Panc1 (cell line): Measurements from ENCODE around the gene SCRG1. TPM values are rescaled to one million over a fixed set of nuclear protein-coding genes. Genes with fewer than 3 reads are reported as not detected.

Experiments used
- ATAC-seq: fragments of 200-7000 bp; cut with Tn5 transposase; 2 replicates; pipeline ENCODE4 v1.9.1; 2020; ENCODE audit warnings: mild to moderate bottlenecking, moderate library complexity
- BruUV-seq: library from RNA; stranded (reverse); fragments of 400-500 nt; replicated peaks from 2 replicates; lab custom pipeline; 2021; lab: Mats Ljungman, UMichigan
- CTCF ChIA-PET: fragments of 300-600 bp; sonication (Branson Sonifier 250); formaldehyde crosslinking; loops from one replicate; lab custom pipeline; 2022; ENCODE audit warnings: antibody characterized with exemption; lab: Charles Lee
- POLR2A ChIA-PET: fragments of 300-600 bp; sonication (Branson Sonifier 250); formaldehyde crosslinking; loops from one replicate; lab custom pipeline; 2022; ENCODE audit warnings: antibody characterized with exemption; lab: Charles Lee
- DNase-seq: peaks from one replicate; pipeline ENCODE4 v3.0.0-alpha.2; 2010; ENCODE audit warnings: low read depth, low spot score
- H3K27ac ChIP-seq: 2 replicates; pipeline ENCODE4 v1.5.1; 2011; ENCODE audit warnings: mild to moderate bottlenecking, low read length, inconsistent platforms
- H3K27me3 ChIP-seq: fragments of 200-500 bp; sonication (Bioruptor generic); 2 replicates; pipeline ENCODE4 v1.6.0; 2014; ENCODE audit warnings: low read length, inconsistent platforms; ENCODE audit not compliant: control insufficient read depth, insufficient read depth
- H3K36me3 ChIP-seq: fragments of 200-500 bp; sonication (Bioruptor generic); 2 replicates; pipeline ENCODE4 v1.5.1; 2014; ENCODE audit warnings: inconsistent platforms, mild to moderate bottlenecking, low read length, moderate library complexity; ENCODE audit not compliant: control insufficient read depth, insufficient read depth
- H3K4me1 ChIP-seq: 2 replicates; pipeline ENCODE4 v1.5.1; 2011; ENCODE audit warnings: inconsistent platforms, mild to moderate bottlenecking, low read length, moderate library complexity; ENCODE audit not compliant: control insufficient read depth, insufficient read depth
- H3K4me3 ChIP-seq, 2 experiments: 2 replicates each; pipeline ENCODE4 v1.5.1; 2011 to 2012; ENCODE audit warnings: low read depth in 2 of 2, low read length in 2 of 2, mild to moderate bottlenecking in 2 of 2, inconsistent platforms in 1 of 2, moderate library complexity in 1 of 2
- H3K9me3 ChIP-seq: fragments of 200-500 bp; sonication (Bioruptor generic); 2 replicates; pipeline ENCODE4 v1.5.1; 2014; ENCODE audit warnings: low read depth, mild to moderate bottlenecking, inconsistent platforms, low read length, moderate library complexity; ENCODE audit not compliant: control insufficient read depth, insufficient read depth
- POLR2AphosphoS5 ChIP-seq: IDR thresholded peaks from 2 replicates; pipeline ENCODE4 v1.6.1; 2012; ENCODE audit warnings: mild to moderate bottlenecking, low read depth, low read length, moderate library complexity
- REST ChIP-seq, 2 experiments: IDR thresholded peaks; 2 replicates each; pipeline ENCODE4 v1.6.1; 2011 to 2012; ENCODE audit warnings: low read depth in 2 of 2, control low read depth in 1 of 2, low read length in 1 of 2, mild to moderate bottlenecking in 1 of 2, moderate library complexity in 1 of 2; ENCODE audit not compliant: insufficient read depth in 1 of 2
- SIN3A ChIP-seq: IDR thresholded peaks from 2 replicates; pipeline ENCODE4 v1.6.1; 2012; ENCODE audit warnings: low read depth, mild to moderate bottlenecking, low read length, moderate library complexity, borderline replicate concordance; ENCODE audit not compliant: insufficient read depth
- TCF7L2 ChIP-seq: IDR thresholded peaks from 2 replicates; pipeline ENCODE4 v1.6.1; 2011; ENCODE audit warnings: mild to moderate bottlenecking, low read depth, low read length, inconsistent platforms
- in situ Hi-C: cut with HindIII; loops from 2 replicates; pipeline ENCODE4 v1.10.0; 2016; ENCODE audit warnings: low sequenced_read_pairs, low pct_unique_long_range_greater_than_20kb
- intact Hi-C: fragments of 100-400 bp; cut with micrococcal nuclease; formaldehyde crosslinking; loops from one replicate; pipeline ENCODE4 v1.10.0; 2022; ENCODE audit not compliant: unreplicated experiment
- total RNA-seq: library from RNA; stranded (reverse); gene quantifications from one replicate; pipeline ENCODE4 v1.2.1, GENCODE V29; 2021; ENCODE audit not compliant: unreplicated experiment
- TF ChIP-seq, protein P1 (sequence below): fragments of 450-650 bp; IDR thresholded peaks from 2 replicates; pipeline ENCODE4 v1.5.1; 2017; ENCODE audit warnings: mild to moderate bottlenecking

The SCRG1 gene
- total RNA-seq, 1 experiment from 2014 or later, result not detected

- in situ Hi-C loops, result no loop called here
- ChIA-PET POLR2A (no interaction called here), CTCF (no interaction called here)
- H3K4me1 ChIP-seq, result no peaks in the 10 kb centered on the region
- intact Hi-C loops, result no loop called here
- no peaks in the 10 kb centered on the region for H3K27me3 ChIP-seq
- BruUV-seq, result no TSS peak
- H3K27ac ChIP-seq, result no peak overlapping the region
- H3K36me3 ChIP-seq, result no peaks in the 10 kb centered on the region
- DNase-seq (no peak), ATAC-seq (no peak)
- no peak overlapping the region for H3K4me3 ChIP-seq
- H3K9me3 ChIP-seq, result no peaks in the 10 kb centered on the region
- TF ChIP-seq REST (IDR thresholded peaks at IDR 0.05; ENCODE audit: insufficient read depth in 1 of 2, low read depth in 2 of 2, low read length in 1 of 2) (no peak), TCF7L2 (no peak)
Observed at GRCh38 chr4:173404296-173404865, 5.5 kb upstream of the SCRG1 start.

GRCh38 chr4:173403051-173403450 lies 4.1 kb upstream of the SCRG1 start:
- no TSS peak for BruUV-seq
- Histone ChIP-seq H3K36me3 (no peaks in the 10 kb centered on the region), H3K4me1 (no peaks in the 10 kb centered on the region), H3K4me3 (no peak overlapping the region), H3K27me3 (no peaks in the 10 kb centered on the region), H3K27ac (no peak overlapping the region), H3K9me3 (no peaks in the 10 kb centered on the region)
- DNase-seq, result no peak
- no peak for ATAC-seq
- POLR2A ChIA-PET, result no interaction called here
- CTCF ChIA-PET, result no interaction called here
- in situ Hi-C loops (no loop called here), intact Hi-C loops (no loop called here)
- no peak for TF ChIP-seq SIN3A

DNA sequence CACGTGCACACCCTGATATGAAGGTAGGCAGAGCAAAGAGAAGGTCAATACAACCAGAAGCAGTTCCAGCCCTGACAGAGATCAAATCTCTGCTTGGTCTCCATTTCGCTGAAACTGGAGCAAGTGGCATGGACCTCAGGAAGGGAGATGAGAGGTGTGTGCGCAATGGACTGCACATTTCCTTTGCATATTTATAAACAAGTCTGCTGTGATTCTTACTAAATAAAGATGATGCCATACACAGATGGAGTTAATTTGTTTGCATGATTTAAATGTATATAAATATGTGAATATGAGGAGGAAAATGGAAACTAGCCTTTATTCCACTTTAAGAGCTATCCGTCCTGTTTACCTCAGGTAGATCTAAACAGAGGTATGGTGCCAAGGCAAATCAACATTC lies 2.1 kb upstream of the SCRG1 start:
- ATAC-seq (no peak), DNase-seq (no peak)
- no peaks in the 10 kb centered on the region for H3K4me1 ChIP-seq
- no peaks in the 10 kb centered on the region for H3K9me3 ChIP-seq
- no TSS peak for BruUV-seq
- ChIA-PET CTCF (no interaction called here), POLR2A (no interaction called here)
- no peaks in the 10 kb centered on the region for H3K36me3 ChIP-seq
- in situ Hi-C loops, result no loop called here
- H3K27ac ChIP-seq, result no peak overlapping the region
- TF ChIP-seq TCF7L2, result no peak
- TF ChIP-seq, protein P1, sequence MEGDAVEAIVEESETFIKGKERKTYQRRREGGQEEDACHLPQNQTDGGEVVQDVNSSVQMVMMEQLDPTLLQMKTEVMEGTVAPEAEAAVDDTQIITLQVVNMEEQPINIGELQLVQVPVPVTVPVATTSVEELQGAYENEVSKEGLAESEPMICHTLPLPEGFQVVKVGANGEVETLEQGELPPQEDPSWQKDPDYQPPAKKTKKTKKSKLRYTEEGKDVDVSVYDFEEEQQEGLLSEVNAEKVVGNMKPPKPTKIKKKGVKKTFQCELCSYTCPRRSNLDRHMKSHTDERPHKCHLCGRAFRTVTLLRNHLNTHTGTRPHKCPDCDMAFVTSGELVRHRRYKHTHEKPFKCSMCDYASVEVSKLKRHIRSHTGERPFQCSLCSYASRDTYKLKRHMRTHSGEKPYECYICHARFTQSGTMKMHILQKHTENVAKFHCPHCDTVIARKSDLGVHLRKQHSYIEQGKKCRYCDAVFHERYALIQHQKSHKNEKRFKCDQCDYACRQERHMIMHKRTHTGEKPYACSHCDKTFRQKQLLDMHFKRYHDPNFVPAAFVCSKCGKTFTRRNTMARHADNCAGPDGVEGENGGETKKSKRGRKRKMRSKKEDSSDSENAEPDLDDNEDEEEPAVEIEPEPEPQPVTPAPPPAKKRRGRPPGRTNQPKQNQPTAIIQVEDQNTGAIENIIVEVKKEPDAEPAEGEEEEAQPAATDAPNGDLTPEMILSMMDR, result no peak
- TF ChIP-seq SIN3A, result no peak
- no peak for TF ChIP-seq POLR2AphosphoS5
- TF ChIP-seq REST (IDR thresholded peaks at IDR 0.05; ENCODE audit: insufficient read depth in 1 of 2, low read depth in 2 of 2, low read length in 1 of 2), result no peak
- intact Hi-C loops, result no loop called here
- H3K27me3 ChIP-seq, result no peaks in the 10 kb centered on the region
- no peak overlapping the region for H3K4me3 ChIP-seq
